Spleen (tissue), 11 donors: ENCODE data around the gene IL1RAPL2. TPM values are rescaled to one million over a fixed set of nuclear protein-coding genes. Genes with fewer than 3 reads are reported as not detected.

Source experiments
- DNase-seq: peaks from one replicate; pipeline ENCODE4 v3.0.0-alpha.2; 2020
- H3K27ac ChIP-seq, 8 donors: fragments of 200-600 bp; sonication (generic) in 7 of 8; 1 replicate in 4 of 8; 2 replicates in 4 of 8; pipeline versions ENCODE4 v1.5.0 to v1.8.0; 2016 to 2021; ENCODE audit warnings: inconsistent platforms in 4 of 8, mild to moderate bottlenecking in 4 of 8, moderate library complexity in 1 of 8
- H3K27me3 ChIP-seq, 7 donors: fragments of 200-600 bp; sonication (generic) in 6 of 7; replicated peaks in 1 of 7; 1 replicate in 4 of 7; 2 replicates in 3 of 7; pipeline versions ENCODE4 v1.5.0 to v1.8.0; 2016 to 2021; ENCODE audit warnings: inconsistent platforms in 3 of 7, mild to moderate bottlenecking in 1 of 7
- H3K36me3 ChIP-seq, 6 donors: fragments of 200-600 bp; sonication (generic) in 5 of 6; 1 replicate in 4 of 6; 2 replicates in 2 of 6; pipeline versions ENCODE4 v1.5.0 to v1.8.0; 2016 to 2021; ENCODE audit warnings: inconsistent platforms in 2 of 6
- H3K4me1 ChIP-seq, 6 donors: fragments of 200-600 bp; sonication (generic) in 5 of 6; 1 replicate in 3 of 6; 2 replicates in 3 of 6; pipeline versions ENCODE4 v1.5.0 to v1.8.0; 2016 to 2021; ENCODE audit warnings: inconsistent platforms in 3 of 6
- H3K4me3 ChIP-seq, 8 donors: fragments of 200-600 bp; sonication (generic) in 7 of 8; 1 replicate in 4 of 8; 2 replicates in 4 of 8; pipeline versions ENCODE4 v1.5.0 to v1.8.0; 2016 to 2021; ENCODE audit warnings: inconsistent platforms in 4 of 8, mild to moderate bottlenecking in 4 of 8, moderate library complexity in 2 of 8
- H3K9me3 ChIP-seq, 8 donors: fragments of 200-600 bp; sonication (generic) in 7 of 8; 1 replicate in 4 of 8; 2 replicates in 4 of 8; pipeline versions ENCODE4 v1.5.0 to v1.8.0; 2016 to 2021; ENCODE audit warnings: inconsistent platforms in 4 of 8
- CTCF ChIP-seq, 11 experiments: fragments of 200-600 bp in 7 of 11; fragments of 450-650 bp in 4 of 11; sonication (generic) in 4 of 11; IDR thresholded peaks in 8 of 11; conservative IDR thresholded peaks in 3 of 11; 1 replicate in 7 of 11; 2 replicates in 4 of 11; pipeline versions ENCODE4 v1.4.0 to v1.8.0; 2016 to 2021; ENCODE audit warnings: antibody characterized with exemption in 11 of 11, inconsistent platforms in 4 of 11, mild to moderate bottlenecking in 1 of 11
- POLR2A ChIP-seq, 3 donors: fragments of 450-650 bp; IDR thresholded peaks; one replicate each; pipeline ENCODE4 v1.5.1; 2017; ENCODE audit warnings: antibody characterized with exemption in 3 of 3, mild to moderate bottlenecking in 1 of 3
- POLR2AphosphoS5 ChIP-seq, 3 donors: sonication (generic); formaldehyde crosslinking; IDR thresholded peaks; one replicate each; pipeline ENCODE4 v1.5.1; 2017; ENCODE audit warnings: antibody characterized with exemption in 3 of 3
- WGBS, 5 donors: extraction: QIAGEN DNeasy Blood & Tissue Kit in 3 of 5; methylation state at CpG; one replicate each; pipeline versions ENCODE4 v1.1.5 to v1.1.7; 2013 to 2018; 5-methylcytosine and 5-hydroxymethylcytosine counted together
- intact Hi-C: fragments of 100-400 bp; cut with DNase I; formaldehyde crosslinking; loops from one replicate; pipeline ENCODE4 v1.15.0; 2023; ENCODE audit warnings: low total_unique reads
- polyA plus RNA-seq, 3 donors: library from polyadenylated mRNA; stranded (reverse); fragments of 200-250 nt; gene quantifications; one replicate each; pipeline ENCODE4 v1.2.1, GENCODE V29; 2013
- total RNA-seq, 7 donors: library from RNA; depleted of rRNA in 3 of 7; stranded (reverse); fragments of >200 nt in 3 of 7; fragmentation: NEBNext Ultra II Directional in 4 of 7; extraction: Animal tissue kit (Norgen Biotek cat#: 25700) in 4 of 7; gene quantifications; one replicate each; pipeline versions ENCODE4 v1.1.0 to v1.2.1, GENCODE V29; 2016 to 2021
- donor health status: healthy with polysubstance abuse.
- donor health status: DM: no; HTN: no; CAD: no; lungs with moderate emphysema.
- donor health status: DM: no; HTN: no; CAD: no.
- donor health status: Bipolar disorder and iron deficiency.
- donor health status: healthy.
- donor health status: DM: no; HTN: no; CAD: no.
- donor health status: DM: yes; HTN: yes; CAD: no.

Gene IL1RAPL2
- total and polyA plus RNA-seq, 10 donors, result not detected

DNA sequence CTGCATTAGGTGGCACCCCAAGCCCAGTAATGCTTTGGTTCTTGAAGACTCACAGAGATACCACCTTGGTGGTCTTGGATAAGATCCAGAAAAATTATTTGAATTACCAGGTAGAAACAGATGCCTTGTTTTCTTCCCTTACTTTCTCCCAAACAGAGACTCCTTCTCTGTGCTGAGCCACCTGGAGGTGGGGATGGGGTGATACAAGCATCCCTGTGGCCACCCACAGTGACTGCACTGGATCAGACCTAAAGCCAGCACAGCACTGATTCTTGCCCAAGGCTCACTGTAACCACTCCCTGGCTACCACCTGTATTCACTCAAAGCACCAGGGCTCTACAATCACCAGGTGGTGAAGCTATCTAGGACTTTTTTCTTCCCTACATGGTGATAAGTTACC, 497.7 kb downstream of the IL1RAPL2 start:
- H3K27me3 ChIP-seq, result peaks cover 0 to 10% (median 0%) of the 10 kb centered on the region in 7 donors
- no peaks in the 10 kb centered on the region for H3K4me1 ChIP-seq
- DNase-seq, result no peak
- intact Hi-C loops, result no loop called here
- no peaks in the 10 kb centered on the region for H3K36me3 ChIP-seq
- H3K9me3 ChIP-seq, result no peaks in the 10 kb centered on the region
- no peak overlapping the region for H3K27ac ChIP-seq
- TF ChIP-seq CTCF (IDR thresholded peaks at IDR 0.05 in 8 of 11, conservative IDR thresholded peaks at IDR 0.05 in 3 of 11) (no peak), POLR2AphosphoS5 (IDR thresholded peaks at IDR 0.05) (no peak), POLR2A (IDR thresholded peaks at IDR 0.05) (no peak)
- no peak overlapping the region for H3K4me3 ChIP-seq

DNA sequence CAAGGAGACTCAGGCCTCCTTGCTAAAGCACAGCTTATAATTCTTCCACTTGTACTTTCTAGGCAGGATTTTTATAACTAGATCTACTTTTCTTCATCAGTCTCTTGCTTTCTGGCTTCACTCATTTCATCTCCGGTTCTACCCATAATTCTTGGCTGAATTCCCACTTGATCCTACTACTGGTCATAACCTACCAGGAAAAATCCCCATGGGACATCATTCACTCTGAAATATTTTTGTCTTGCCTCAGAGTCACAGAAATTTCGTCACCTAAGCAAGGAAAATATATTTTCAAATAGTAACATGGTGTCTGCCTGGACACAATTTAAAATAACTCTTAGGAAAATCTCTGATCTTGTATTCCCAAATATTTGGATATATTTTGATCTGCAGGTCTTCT, 532.2 kb downstream of the IL1RAPL2 start:
- Histone ChIP-seq H3K4me3 (no peak overlapping the region), H3K36me3 (no peaks in the 10 kb centered on the region), H3K9me3 (no peaks in the 10 kb centered on the region), H3K27ac (no peak overlapping the region), H3K27me3 (no peaks in the 10 kb centered on the region), H3K4me1 (no peaks in the 10 kb centered on the region)
- DNase-seq, result no peak
- 48 to 77% (median 57%) methylated on average over 2 of the region's 2 CpGs for WGBS, 5 donors
- intact Hi-C loops, result no loop called here
- no peak for TF ChIP-seq POLR2A (IDR thresholded peaks at IDR 0.05)
- no peak for TF ChIP-seq POLR2AphosphoS5 (IDR thresholded peaks at IDR 0.05)
- TF ChIP-seq CTCF (IDR thresholded peaks at IDR 0.05 in 8 of 11, conservative IDR thresholded peaks at IDR 0.05 in 3 of 11), result no peak

GRCh38 chrX:105098812-105099211, 532.8 kb downstream of the IL1RAPL2 start:
- intact Hi-C loops, result no loop called here
- Histone ChIP-seq H3K27ac (no peak overlapping the region), H3K36me3 (no peaks in the 10 kb centered on the region), H3K4me3 (no peak overlapping the region), H3K4me1 (no peaks in the 10 kb centered on the region), H3K9me3 (no peaks in the 10 kb centered on the region), H3K27me3 (no peaks in the 10 kb centered on the region)
- 72 to 96% (median 86%) methylated on average over 4 of the region's 4 CpGs for WGBS, 5 donors
- DNase-seq, result no peak
- TF ChIP-seq CTCF (IDR thresholded peaks at IDR 0.05 in 8 of 11, conservative IDR thresholded peaks at IDR 0.05 in 3 of 11), result no peak

DNA sequence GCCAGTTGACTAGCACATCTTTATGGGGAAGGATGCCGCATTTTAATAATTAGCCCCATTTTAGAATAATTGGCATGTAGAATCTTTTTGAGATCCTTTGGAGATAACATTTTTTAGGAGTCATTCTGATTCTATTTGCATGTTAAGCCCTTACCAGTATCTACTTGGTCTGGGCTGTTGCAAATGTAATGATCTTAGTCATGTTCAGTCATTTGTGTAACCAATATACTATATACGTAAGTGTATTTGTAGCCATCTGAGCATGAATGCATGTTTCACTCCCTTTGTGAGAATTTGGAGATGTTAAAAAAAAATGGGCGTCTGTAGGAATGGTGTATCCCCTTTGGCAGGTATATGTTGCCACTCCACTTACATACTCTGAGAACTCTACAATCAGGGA, 535.4 kb downstream of the IL1RAPL2 start:
- DNase-seq, result no peak
- TF ChIP-seq CTCF (IDR thresholded peaks at IDR 0.05 in 8 of 11, conservative IDR thresholded peaks at IDR 0.05 in 3 of 11), result no peak
- TF ChIP-seq POLR2A (IDR thresholded peaks at IDR 0.05), result no peak
- TF ChIP-seq POLR2AphosphoS5 (IDR thresholded peaks at IDR 0.05), result no peak
- no peak overlapping the region for H3K4me3 ChIP-seq
- H3K36me3 ChIP-seq, result no peaks in the 10 kb centered on the region
- H3K27me3 ChIP-seq, result peaks cover 0 to 3% (median 0%) of the 10 kb centered on the region in 7 donors
- no peaks in the 10 kb centered on the region for H3K9me3 ChIP-seq
- H3K4me1 ChIP-seq, result no peaks in the 10 kb centered on the region
- WGBS, 5 donors, result 79 to 92% (median 80%) methylated on average over 3 of the region's 3 CpGs
- intact Hi-C loops, result no loop called here
- H3K27ac ChIP-seq, result no peak overlapping the region
